HFFc6 (cell line): Measurements from ENCODE around the gene CREBBP. TPM values are rescaled to one million over a fixed set of nuclear protein-coding genes. Genes with fewer than 3 reads are reported as not detected.
A peak's percentile ranks its signal among the peaks of the same experiment; 100 is the strongest.

Source experiments
- DNase-seq: peaks from one replicate; pipeline ENCODE4 v3.0.0-alpha.2; 2018
- H3K27ac Mint-ChIP-seq: 2 replicates; pipeline ENCODE4 v1.8.0; 2020; ENCODE audit warnings: mild to moderate bottlenecking, mixed read lengths
- H3K27me3 Mint-ChIP-seq: 2 replicates; pipeline ENCODE4 v1.8.0; 2021; ENCODE audit warnings: mild to moderate bottlenecking, moderate library complexity, mixed read lengths; ENCODE audit not compliant: insufficient read depth
- H3K36me3 Mint-ChIP-seq: 2 replicates; pipeline ENCODE4 v1.8.0; 2021; ENCODE audit warnings: low read depth, mixed read lengths
- H3K4me1 Mint-ChIP-seq: 2 replicates; pipeline ENCODE4 v1.8.0; 2020; ENCODE audit warnings: low read depth, mixed read lengths
- H3K4me3 Mint-ChIP-seq: 2 replicates; pipeline ENCODE4 v1.8.0; 2020; ENCODE audit warnings: mild to moderate bottlenecking, moderate library complexity, mixed read lengths
- H3K9me3 Mint-ChIP-seq: 2 replicates; pipeline ENCODE4 v1.8.0; 2020; ENCODE audit warnings: mild to moderate bottlenecking, mixed read lengths
- total RNA-seq, 6 experiments: library from RNA; stranded (reverse); fragmentation: NEBNext Ultra II Directional; extraction: Animal tissue kit (Norgen Biotek cat#: 25700); gene quantifications; 2 replicates in 1 of 6; 3 replicates in 5 of 6; pipeline ENCODE4 v1.2.3, GENCODE V29; 2021
- TF ChIP-seq, protein P1 (sequence below): fragments of 200-600 bp; sonication (generic); IDR thresholded peaks from 2 replicates; pipeline ENCODE4 v1.5.0; 2021; ENCODE audit warnings: antibody characterized with exemption, mild to moderate bottlenecking

The CREBBP gene
- total RNA-seq, 6 experiments from 2014 or later, result 40.2 to 51.4 (median 43.4) TPM

DNA sequence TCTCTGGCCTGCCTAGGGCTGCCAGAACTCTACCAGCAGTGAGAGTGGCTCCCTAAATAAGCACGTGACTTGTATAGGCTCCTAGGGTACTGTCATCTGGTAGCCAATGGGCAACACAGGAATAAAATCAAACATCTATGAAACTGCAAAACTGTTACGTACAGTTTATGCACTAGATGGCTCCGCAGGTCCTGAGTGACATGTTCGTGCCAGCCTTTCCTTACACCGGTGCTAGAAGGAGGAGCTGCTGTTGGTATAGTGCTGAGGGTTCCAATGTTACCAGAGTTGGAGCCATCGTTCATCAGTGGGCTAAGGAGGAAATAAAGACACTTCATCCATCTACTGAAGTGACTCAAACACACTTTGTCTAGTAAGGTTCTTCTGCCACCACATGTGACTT lies 99.9 kb downstream of the CREBBP start:
- H3K9me3 Mint-ChIP-seq, result no peaks in the 10 kb centered on the region
- H3K27me3 Mint-ChIP-seq, result no peaks in the 10 kb centered on the region; the same call in 1 of the 2 replicates
- H3K4me1 Mint-ChIP-seq, result peaks cover 6% of the 10 kb centered on the region; the same call in 1 of the 2 replicates
- peaks cover 22% of the 10 kb centered on the region for H3K36me3 Mint-ChIP-seq
- no peak overlapping the region for H3K27ac Mint-ChIP-seq
- TF ChIP-seq, protein P1, sequence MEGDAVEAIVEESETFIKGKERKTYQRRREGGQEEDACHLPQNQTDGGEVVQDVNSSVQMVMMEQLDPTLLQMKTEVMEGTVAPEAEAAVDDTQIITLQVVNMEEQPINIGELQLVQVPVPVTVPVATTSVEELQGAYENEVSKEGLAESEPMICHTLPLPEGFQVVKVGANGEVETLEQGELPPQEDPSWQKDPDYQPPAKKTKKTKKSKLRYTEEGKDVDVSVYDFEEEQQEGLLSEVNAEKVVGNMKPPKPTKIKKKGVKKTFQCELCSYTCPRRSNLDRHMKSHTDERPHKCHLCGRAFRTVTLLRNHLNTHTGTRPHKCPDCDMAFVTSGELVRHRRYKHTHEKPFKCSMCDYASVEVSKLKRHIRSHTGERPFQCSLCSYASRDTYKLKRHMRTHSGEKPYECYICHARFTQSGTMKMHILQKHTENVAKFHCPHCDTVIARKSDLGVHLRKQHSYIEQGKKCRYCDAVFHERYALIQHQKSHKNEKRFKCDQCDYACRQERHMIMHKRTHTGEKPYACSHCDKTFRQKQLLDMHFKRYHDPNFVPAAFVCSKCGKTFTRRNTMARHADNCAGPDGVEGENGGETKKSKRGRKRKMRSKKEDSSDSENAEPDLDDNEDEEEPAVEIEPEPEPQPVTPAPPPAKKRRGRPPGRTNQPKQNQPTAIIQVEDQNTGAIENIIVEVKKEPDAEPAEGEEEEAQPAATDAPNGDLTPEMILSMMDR, result 0 out of 2 replicates have a peak, but pooled peaks have one; percentile 10
- no peak overlapping the region for H3K4me3 Mint-ChIP-seq
- peak; percentile 9 for DNase-seq

DNA sequence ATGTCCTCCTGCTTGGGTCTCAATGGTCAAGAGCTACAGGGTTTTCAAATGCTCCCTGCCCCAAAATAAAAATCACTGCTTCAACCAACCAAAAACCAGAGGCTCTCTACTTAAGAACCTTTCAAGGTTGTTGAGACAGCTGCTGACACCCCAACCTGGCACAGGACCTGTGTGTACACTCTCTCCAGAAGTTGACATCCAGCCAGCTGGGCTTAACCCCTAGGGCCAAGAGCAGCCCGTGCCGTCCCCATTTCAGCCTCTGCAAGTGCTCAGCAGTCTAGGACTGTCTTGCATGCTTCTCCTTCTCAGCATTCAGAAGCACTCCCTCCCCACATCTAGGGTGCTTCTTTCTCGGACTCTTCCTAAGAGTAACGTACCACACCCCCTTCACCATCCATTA lies 104.2 kb downstream of the CREBBP start:
- H3K36me3 Mint-ChIP-seq, result peaks cover 37% of the 10 kb centered on the region
- TF ChIP-seq, protein P1, result no peak
- H3K27ac Mint-ChIP-seq, result no peak overlapping the region
- H3K9me3 Mint-ChIP-seq, result no peaks in the 10 kb centered on the region
- no peaks in the 10 kb centered on the region; the same call in 1 of the 2 replicates for H3K27me3 Mint-ChIP-seq
- no peak overlapping the region for H3K4me3 Mint-ChIP-seq
- H3K4me1 Mint-ChIP-seq, result peaks cover 31% of the 10 kb centered on the region
- DNase-seq, result no peak

DNA sequence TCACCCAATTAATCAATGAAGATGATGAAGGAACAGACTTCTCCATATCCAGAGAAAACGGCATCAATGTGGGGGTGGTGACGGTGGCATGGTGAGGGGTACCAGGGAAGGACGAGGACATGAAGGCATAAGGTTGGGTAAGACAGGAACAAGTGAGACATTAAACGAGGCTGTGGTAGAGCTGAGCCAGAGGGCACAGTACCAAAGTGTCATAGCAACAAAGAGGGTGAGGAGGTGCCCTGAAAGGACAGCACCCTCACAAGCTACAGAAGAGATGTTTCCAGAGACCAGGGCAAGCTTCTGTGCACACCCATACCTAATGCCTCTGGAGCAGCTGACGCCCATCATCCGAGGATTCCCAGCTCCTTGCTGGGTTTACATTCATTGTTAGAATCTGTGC lies 105.7 kb downstream of the CREBBP start:
- no peak for DNase-seq
- no peak overlapping the region for H3K4me3 Mint-ChIP-seq
- peak overlapping the region; percentile 15 for H3K27ac Mint-ChIP-seq
- no peaks in the 10 kb centered on the region for H3K9me3 Mint-ChIP-seq
- peaks cover 30% of the 10 kb centered on the region for H3K4me1 Mint-ChIP-seq
- peaks cover 38% of the 10 kb centered on the region for H3K36me3 Mint-ChIP-seq
- no peaks in the 10 kb centered on the region; the same call in 1 of the 2 replicates for H3K27me3 Mint-ChIP-seq
- TF ChIP-seq, protein P1, result no peak

DNA sequence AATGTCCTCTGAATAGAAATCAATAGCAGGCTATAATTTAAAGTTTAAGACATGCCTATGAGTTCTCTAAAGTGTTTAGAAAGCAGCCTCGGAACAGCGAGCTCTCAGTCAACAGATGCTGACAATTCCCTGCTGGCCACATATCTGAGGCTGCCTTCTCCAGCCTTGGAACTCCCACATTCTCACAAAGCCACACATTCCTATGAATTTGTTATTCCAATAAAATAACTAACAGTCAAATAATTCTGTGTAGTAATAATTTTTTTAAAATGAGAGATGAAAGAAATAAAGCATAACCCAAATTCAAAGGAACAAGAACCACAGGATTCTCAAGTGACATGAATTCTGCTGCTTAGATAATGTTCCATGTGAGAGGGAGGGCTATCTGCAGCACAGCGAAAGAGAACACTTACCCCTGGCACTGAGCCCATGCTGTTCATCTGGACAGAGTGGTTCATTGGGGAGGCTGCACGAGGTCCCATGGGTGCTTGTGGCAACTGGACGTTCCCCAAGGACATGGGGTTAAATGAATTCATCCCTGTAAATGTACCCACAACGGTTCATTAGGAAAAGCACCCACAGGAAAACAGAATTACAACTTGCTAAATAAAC lies 106.3 kb downstream of the CREBBP start:
- Mint-ChIP-seq H3K27me3 (no peaks in the 10 kb centered on the region; the same call in 1 of the 2 replicates), H3K9me3 (no peaks in the 10 kb centered on the region), H3K4me1 (peaks cover 30% of the 10 kb centered on the region), H3K27ac (peak overlapping the region; percentile 15), H3K36me3 (peaks cover 40% of the 10 kb centered on the region), H3K4me3 (no peak overlapping the region)
- TF ChIP-seq, protein P1, result no peak
- DNase-seq, result peak; percentile 32

DNA sequence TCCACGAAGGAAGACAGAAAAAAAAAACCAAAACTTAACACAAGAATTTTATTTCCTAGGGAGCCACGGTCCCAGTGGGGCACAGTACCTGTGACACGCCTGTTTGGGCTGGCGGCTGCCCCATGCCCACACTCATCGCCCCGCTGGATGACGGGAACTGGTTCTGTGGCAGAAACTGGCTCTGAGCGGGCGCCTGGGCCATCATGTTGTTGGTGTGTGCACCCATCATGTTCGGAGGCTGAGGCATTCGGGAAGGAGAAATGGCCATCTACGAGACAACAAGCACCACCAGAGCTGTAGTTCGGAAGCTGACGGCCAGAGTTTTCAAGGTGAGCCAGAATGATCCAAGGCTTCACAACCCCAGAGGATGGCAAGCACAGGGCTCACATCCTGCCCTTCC lies 106.8 kb downstream of the CREBBP start:
- DNase-seq, result no peak
- Mint-ChIP-seq H3K36me3 (peaks cover 43% of the 10 kb centered on the region), H3K9me3 (no peaks in the 10 kb centered on the region), H3K4me3 (no peak overlapping the region), H3K27me3 (no peaks in the 10 kb centered on the region; the same call in 1 of the 2 replicates), H3K4me1 (peaks cover 30% of the 10 kb centered on the region), H3K27ac (no peak overlapping the region)
- TF ChIP-seq, protein P1, result no peak
